WERI-Rb-1 (cell line): ENCODE results near the gene SRF.

Source experiments
- DNase-seq: peaks from one replicate; pipeline ENCODE4 v3.0.0-alpha.2; 2020
- H3K27ac ChIP-seq: fragments of 250-450 bp; sonication (Bioruptor Pico); 2 replicates; pipeline ENCODE4 v1.5.1; 2020; ENCODE audit warnings: mild to moderate bottlenecking, moderate library complexity
- H3K27me3 ChIP-seq: fragments of 250-450 bp; sonication (Bioruptor Pico); 2 replicates; pipeline ENCODE4 v1.5.1; 2021; ENCODE audit warnings: mild to moderate bottlenecking, low read depth, moderate library complexity; ENCODE audit not compliant: insufficient read depth, severe bottlenecking
- H3K36me3 ChIP-seq: fragments of 250-450 bp; sonication (Bioruptor Pico); 2 replicates; pipeline ENCODE4 v1.5.1; 2020; ENCODE audit warnings: mild to moderate bottlenecking, moderate library complexity
- H3K4me3 ChIP-seq: 2 replicates; pipeline ENCODE4 v1.5.1; 2011; ENCODE audit warnings: low read depth, mild to moderate bottlenecking, control low read depth, low read length
- H3K9me3 ChIP-seq: fragments of 250-450 bp; sonication (Bioruptor Pico); 2 replicates; pipeline ENCODE4 v1.5.1; 2021; ENCODE audit warnings: mild to moderate bottlenecking, moderate library complexity; ENCODE audit not compliant: severe bottlenecking
- TF ChIP-seq, protein P1 (sequence below): IDR thresholded peaks from 2 replicates; pipeline ENCODE4 v1.5.1; 2011; ENCODE audit warnings: low read depth, mild to moderate bottlenecking, control low read depth, inconsistent platforms, low read length

Gene SRF

DNA sequence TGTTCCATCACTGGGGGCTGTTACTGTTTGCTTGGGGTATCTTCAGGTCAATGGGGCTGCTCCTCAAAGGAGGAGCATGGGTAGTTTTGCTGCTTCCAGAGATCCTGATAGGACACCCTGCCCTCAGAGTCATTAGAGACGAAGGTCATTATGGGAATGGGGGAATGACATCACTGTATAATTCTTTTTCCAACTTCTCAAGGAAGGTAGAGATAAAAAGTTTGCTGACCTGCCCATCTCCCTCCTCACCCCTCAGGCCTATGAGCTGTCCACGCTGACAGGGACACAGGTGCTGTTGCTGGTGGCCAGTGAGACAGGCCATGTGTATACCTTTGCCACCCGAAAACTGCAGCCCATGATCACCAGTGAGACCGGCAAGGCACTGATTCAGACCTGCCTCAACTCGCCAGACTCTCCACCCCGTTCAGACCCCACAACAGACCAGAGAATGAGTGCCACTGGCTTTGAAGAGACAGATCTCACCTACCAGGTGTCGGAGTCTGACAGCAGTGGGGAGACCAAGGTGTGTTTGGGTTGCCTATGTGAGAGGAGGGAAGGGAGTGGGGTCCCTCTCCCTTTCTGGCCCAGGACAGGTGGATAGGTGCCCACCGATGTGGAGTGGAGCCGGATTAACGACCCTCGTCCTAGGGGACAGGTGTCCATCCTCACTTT, 2.7 kb downstream of the SRF start:
- Histone ChIP-seq H3K4me3 (no peak overlapping the region), H3K27ac (peak overlapping the region; percentile 74), H3K36me3 (peaks cover 49% of the 10 kb centered on the region), H3K27me3 (no peaks in the 10 kb centered on the region), H3K9me3 (no peaks in the 10 kb centered on the region)
- DNase-seq, result no peak
- TF ChIP-seq, protein P1, sequence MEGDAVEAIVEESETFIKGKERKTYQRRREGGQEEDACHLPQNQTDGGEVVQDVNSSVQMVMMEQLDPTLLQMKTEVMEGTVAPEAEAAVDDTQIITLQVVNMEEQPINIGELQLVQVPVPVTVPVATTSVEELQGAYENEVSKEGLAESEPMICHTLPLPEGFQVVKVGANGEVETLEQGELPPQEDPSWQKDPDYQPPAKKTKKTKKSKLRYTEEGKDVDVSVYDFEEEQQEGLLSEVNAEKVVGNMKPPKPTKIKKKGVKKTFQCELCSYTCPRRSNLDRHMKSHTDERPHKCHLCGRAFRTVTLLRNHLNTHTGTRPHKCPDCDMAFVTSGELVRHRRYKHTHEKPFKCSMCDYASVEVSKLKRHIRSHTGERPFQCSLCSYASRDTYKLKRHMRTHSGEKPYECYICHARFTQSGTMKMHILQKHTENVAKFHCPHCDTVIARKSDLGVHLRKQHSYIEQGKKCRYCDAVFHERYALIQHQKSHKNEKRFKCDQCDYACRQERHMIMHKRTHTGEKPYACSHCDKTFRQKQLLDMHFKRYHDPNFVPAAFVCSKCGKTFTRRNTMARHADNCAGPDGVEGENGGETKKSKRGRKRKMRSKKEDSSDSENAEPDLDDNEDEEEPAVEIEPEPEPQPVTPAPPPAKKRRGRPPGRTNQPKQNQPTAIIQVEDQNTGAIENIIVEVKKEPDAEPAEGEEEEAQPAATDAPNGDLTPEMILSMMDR, result no peak

DNA sequence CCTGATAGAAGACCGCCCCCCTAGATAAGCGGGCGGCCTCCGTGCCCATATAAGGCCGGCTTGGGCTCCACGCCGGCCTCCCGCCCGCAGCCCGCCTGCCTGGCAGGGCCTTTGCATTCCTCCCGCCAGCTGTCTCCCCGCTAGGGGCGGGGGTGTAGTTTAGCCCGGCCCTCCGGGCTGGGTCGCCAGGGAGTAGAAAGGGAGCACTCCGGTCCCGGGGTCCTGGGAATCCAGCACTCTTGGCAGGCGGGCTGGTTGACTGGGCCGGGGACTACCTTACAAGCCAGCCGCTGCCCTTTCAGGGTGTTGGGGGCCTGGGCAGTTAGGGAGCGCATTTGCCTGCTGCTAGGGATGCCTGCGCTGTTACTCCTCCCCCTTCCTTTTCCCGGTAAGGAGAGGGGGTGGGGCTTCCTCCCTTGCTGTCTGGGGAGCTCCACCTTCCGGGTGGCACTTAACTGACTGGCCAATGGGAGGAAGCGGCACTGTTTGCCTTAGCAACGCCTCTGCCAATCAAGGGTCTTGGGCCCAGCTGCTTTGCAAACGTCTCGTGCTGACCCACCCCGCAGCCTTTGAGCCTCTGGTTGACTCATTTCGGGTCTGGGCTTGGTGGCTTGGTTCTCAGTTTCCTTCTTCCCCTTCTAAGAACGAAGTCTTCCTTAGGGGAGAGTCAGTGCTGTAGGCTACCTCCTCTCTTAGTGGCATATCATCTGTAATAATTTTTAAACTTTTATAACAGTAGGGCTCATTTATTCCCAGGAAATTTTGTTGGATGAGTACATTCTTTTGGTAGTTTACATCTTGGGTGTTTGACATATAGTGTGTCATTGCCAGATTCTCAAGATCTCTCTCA, 3.4 kb downstream of the SRF start:
- Histone ChIP-seq H3K27me3 (no peaks in the 10 kb centered on the region), H3K36me3 (peaks cover 56% of the 10 kb centered on the region), H3K27ac (peak overlapping the region; percentile 74), H3K9me3 (no peaks in the 10 kb centered on the region), H3K4me3 (peak overlapping the region; percentile 38)
- TF ChIP-seq, protein P1, result 0 out of 2 replicates have a peak, but pooled peaks have one; percentile 12
- DNase-seq, result peak; percentile 100

DNA sequence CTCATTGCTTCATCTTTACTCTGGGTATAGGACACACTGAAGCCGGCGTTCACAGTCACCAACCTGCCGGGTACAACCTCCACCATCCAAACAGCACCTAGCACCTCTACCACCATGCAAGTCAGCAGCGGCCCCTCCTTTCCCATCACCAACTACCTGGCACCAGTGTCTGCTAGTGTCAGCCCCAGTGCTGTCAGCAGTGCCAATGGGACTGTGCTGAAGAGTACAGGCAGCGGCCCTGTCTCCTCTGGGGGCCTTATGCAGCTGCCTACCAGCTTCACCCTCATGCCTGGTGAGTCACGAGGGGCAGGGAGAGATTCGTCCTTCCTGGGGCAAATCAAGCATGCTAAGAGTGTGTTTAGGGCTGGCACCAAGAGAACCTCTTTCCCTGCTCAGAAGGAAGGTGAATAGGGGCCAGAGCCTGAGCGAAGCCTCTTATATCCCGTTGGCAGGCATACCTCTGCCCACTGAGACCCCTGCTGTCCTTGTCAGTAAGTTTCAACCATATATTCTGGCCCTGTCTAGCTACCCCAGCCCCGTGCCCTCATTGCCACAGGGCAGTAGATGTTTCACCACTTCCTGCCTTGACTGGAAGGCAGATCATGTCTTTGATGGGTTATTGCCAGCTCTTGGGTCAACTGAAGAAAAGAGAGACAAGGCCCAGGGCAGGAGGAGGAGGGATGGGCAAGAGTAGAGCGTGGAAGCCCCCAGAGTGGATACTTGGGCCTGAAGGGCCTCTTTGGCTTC, 4.8 kb downstream of the SRF start:
- TF ChIP-seq, protein P1, result no peak
- Histone ChIP-seq H3K9me3 (no peaks in the 10 kb centered on the region), H3K36me3 (peaks cover 67% of the 10 kb centered on the region), H3K4me3 (no peak overlapping the region), H3K27me3 (no peaks in the 10 kb centered on the region), H3K27ac (no peak overlapping the region)
- no peak for DNase-seq

DNA sequence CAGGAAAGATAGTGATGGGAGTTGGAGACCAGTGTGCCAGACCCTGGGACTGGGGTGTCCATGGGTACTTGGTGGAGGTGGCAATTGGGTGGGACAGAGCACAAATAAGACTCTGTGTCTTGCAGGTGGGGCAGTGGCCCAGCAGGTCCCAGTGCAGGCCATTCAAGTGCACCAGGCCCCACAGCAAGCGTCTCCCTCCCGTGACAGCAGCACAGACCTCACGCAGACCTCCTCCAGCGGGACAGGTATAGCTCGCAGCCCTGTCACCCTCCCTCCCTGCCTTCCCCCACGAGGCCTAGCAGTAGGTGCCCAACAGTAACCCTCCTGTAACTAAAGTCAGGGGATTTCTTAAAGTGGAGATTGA, 5.3 kb downstream of the SRF start:
- H3K27ac ChIP-seq, result no peak overlapping the region
- H3K36me3 ChIP-seq, result peaks cover 69% of the 10 kb centered on the region
- TF ChIP-seq, protein P1, result no peak
- no peaks in the 10 kb centered on the region for H3K27me3 ChIP-seq
- DNase-seq, result no peak
- no peaks in the 10 kb centered on the region for H3K9me3 ChIP-seq
- no peak overlapping the region for H3K4me3 ChIP-seq

DNA sequence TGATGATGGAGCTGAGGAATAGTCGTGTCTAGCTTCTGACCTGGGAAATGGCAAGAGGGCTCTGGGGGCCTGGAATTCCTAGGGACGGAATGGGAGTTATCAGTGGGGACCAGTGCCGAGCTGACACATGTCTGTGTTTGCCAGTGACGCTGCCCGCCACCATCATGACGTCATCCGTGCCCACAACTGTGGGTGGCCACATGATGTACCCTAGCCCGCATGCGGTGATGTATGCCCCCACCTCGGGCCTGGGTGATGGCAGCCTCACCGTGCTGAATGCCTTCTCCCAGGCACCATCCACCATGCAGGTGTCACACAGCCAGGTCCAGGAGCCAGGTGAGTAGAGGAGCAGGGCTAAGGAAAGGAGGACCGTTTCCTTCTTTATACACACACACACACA, 7.1 kb downstream of the SRF start:
- Histone ChIP-seq H3K27me3 (no peaks in the 10 kb centered on the region), H3K4me3 (no peak overlapping the region), H3K36me3 (peaks cover 69% of the 10 kb centered on the region), H3K27ac (no peak overlapping the region), H3K9me3 (no peaks in the 10 kb centered on the region)
- no peak for DNase-seq
- TF ChIP-seq, protein P1, result no peak
